Esophagus mucosa (tissue), 1 donor: ENCODE results near the gene IPP. TPM values are rescaled to one million over a fixed set of nuclear protein-coding genes. Genes with fewer than 3 reads are reported as not detected.
"Not testable (repeated sequence)": the region's sequence is repeated elsewhere in the genome, so short reads cannot be mapped to it uniquely, and the experiment has no call there.

Experiments used
- ATAC-seq: fragments of 200-7000 bp; cut with Tn5 transposase; one replicate; pipeline ENCODE4 v1.9.1; 2020
- total RNA-seq: library from RNA; stranded (reverse); gene quantifications from one replicate; pipeline ENCODE4 v1.2.4, GENCODE V29; 2023
- donor health status: DM: yes; HTN: yes; CAD: no.

IPP gene
- total RNA-seq, 1 donor from 2014 or later, result 10.4 TPM

GRCh38 chr1:45679123-45679522 lies 71.3 kb downstream of the IPP start:
- ATAC-seq, result peak; percentile 37

- no peak for ATAC-seq
These were observed 72.0 kb downstream of the IPP start for GRCh38 chr1:45678489-45678888.

DNA sequence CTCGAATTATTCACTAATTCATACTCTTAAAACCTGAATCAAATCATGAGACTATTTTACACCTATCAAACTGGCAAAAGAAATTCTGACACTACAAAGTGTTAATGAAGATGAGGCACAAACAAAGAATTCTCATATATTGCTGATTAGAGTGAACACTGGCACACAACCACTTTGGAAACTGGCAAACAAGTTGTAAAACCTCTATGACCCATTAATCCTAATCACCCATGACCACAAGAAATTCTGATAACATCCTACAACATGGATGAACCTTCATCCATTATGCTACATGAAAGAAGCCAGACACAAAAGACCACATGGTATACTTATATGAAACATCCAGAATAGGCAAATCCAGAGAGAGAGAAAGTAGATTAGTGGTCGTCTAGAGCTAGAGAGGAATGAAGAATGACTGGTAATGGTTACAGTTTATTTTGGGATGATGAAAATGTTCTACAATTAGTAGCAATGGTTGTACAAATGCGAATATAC lies 72.7 kb downstream of the IPP start:
- no peak for ATAC-seq

DNA sequence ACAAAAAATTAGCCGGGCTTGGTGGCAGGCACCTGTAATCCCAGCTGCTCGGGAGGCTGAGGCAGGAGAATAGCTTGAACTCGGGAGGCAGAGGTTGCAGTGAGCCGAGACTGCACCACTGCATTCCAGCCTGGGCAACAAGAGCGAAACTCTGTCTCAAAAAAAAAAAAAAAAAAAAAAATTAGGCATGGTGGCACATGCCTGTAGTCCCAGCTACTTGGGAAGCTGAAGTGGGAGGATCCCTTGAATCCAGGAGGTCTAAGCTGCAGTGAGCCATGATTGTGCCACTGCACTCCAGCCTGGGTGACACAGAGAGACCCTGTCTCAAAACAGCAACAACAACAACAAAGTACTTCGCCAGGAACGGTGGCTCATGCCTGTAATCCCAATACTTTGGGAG lies 73.9 kb downstream of the IPP start:
- not testable (repeated sequence) for ATAC-seq

DNA sequence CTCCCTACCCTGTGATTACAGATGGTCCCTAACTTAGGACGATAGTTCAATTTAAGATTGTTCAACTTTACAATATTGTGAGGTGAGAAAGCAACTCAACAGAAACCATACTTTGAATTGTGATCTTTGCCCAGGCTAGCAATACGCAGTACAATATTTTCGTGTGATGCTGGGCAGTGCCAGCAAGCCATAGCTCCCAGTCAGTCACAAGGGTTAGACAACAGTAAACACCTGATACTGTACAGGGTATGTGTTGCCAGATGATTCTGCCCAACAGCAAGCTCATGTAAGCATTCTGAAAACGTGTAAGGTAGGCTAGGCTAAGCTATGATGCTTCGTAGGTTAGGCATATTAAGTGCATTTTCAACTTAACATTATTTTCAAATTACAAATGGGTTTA lies 76.0 kb downstream of the IPP start:
- no peak for ATAC-seq

GRCh38 chr1:45673956-45674355 lies 76.5 kb downstream of the IPP start:
- ATAC-seq, result no peak

DNA sequence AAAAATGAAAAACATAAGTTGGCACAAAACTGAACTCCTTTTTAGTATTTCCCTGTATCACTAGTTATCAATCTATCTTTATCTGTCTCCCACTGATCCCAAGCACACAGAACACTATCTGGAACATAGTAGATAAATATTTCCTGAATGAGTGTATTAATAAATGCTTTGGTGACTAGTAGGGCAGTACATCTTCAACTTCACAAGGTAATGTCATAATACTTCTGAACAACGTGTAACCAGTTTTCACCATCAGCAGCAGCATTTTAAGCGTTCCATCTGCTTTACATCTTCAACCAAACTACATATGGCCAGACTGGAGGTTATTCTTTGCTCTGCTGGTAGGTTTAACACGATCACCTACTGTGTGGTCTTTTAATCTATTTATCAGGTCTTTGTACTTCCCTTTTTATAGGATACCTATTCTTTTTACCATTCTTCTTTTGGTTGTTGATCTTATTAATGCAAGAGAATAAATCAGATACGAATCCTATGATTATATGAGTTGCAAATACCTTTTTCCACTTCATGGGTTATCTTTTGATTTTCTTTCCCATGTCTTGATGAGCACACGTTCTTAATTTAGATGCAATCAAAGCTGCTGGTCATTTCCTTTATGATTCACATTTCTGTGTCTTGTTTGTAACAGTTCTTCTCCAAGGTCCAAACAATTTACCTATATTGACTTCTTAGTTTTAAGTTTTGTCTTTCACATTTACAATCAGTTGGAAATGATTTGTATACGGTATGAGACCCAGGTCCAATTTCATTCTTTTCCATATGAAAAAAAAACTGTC lies 80.4 kb downstream of the IPP start:
- ATAC-seq, result no peak

- ATAC-seq, result no peak
These were observed 81.1 kb downstream of the IPP start for GRCh38 chr1:45669379-45669778.

DNA sequence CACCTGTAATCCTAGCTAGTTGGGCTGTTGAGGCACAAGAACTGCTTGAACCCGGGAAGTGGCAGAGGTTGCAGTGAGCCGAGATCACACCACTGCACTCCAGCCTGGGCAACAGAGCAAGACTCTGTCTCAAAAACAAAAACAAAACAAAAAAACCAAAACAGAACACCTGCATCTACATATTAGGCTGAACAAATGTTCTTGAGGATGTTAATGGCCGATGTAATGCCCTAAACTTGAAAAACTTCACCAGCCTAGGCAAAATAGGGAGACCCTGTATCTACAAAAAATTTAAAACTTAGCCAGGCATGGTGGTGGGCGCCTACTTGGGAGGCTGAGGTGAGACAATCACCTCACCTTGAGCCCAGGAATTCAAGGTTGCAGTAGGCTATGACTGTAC lies 81.9 kb downstream of the IPP start:
- ATAC-seq, result no peak

DNA sequence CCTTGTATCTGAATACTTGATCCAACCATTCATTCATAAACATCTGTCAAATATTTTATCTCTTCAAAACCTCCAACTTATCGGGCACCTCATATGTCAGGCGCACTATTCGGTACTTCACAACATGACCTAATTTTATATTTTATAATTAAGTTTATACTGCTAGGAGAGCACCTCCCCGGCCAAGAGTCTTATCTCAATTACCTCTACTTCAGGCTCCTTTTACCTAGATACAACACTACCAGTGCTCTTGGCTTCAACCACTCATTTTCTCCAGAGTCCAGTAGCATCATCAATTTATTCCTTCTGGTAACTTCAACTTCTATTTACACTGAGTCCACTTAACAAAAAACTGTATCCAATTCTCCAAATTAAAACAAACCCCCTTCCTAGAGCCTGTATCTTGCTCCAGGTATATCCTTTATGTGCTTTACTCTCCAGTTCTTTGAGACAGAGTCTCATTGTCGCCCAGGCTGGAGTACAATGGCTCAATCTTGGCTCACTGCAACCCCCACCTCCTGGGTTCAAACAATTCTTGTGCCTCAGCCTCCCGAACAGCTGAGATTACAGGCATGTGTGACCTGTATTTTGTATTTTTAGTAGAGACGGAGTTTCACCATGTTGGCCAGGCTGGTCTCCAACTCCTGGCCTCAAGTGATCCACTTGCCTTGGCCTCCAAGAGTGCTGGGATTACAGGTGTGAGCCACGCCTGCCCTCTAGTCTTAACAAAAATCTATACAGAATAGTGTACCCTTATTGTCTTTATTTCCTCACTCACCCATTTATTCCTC lies 82.9 kb downstream of the IPP start:
- no peak for ATAC-seq

GRCh38 chr1:45666836-45667235 lies 83.6 kb downstream of the IPP start:
- no peak for ATAC-seq

- no peak for ATAC-seq
These were observed 90.1 kb downstream of the IPP start for GRCh38 chr1:45660336-45660735.

GRCh38 chr1:45659222-45659621 lies 91.2 kb downstream of the IPP start:
- no peak for ATAC-seq

- no peak for ATAC-seq
These were observed 92.3 kb downstream of the IPP start for GRCh38 chr1:45658171-45658570.

DNA sequence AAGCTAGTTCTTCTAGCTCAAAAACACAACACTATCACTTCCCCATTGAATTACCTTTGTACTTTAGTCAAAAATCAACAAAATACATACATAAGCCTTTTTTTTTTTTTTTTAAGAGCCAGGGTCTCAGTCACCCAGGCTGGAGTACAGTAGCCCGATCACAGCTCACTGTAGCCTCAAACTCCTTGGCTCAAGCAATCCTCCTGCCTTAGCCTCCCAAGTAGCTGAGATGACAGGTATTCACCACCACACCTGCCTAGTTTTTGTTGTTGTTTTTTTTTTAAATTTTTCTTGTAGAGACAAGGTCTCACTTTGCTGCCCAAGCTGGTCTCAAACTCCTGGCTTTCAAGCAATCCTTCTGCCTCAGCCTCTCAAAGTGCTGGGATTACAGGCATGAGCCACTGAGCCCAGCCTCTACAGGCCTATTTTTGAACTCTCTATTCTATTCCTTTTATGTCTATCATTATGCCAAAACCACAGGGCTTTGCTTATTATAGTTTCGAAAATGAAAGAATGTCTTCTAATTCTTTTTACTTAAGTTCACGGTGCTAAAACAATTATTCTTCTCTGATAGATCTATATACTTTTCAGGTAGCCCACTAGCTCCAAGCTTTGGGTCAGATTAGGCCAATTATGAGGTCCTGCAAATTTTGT lies 93.8 kb downstream of the IPP start:
- ATAC-seq, result no peak

DNA sequence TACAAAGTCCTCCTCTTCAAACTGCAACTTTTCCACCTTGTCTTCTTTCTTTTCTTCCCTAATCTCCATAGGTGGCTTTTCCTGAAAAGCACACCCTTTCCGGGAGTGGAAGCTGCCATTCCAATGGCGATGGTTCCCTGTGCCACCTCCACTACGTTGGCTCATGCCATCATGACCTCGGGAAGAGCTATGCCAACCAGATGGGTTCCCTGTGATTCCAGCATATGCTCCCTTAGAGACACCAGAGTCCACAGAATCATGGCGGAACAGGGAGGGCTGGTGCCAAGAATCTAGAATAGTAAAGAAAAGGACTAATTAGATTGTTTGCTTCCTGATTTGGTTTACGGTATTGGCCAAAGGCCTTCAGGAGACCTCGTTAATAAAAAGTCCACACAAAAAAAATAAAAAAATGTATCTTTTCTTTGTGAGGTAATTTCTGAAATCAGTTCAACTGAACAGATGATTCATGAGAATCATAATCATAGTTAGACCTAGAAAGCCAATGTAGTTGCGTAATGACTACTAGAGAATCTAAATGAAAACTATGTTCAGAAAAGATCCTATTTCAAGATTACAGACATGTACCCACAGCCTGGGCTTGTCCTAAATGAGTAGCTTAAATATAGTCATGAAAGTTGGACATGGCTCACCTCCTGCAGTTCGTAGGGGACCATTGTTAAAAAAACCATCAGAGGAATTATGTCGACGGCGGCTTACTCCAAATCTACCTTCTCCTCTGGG lies 95.7 kb downstream of the IPP start:
- ATAC-seq, result peak; percentile 52

Other genes starting within 250 kb of the IPP start
- gene PRDX1, start 228.8 kb downstream of the IPP start, total RNA-seq, result 794 TPM
- gene AKR1A1, start 199.8 kb downstream of the IPP start, total RNA-seq, result 223 TPM
- gene NASP, start 166.6 kb downstream of the IPP start, total RNA-seq, result 49.9 TPM
- 2.5 TPM for gene CCDC17, start 126.6 kb downstream of the IPP start, total RNA-seq
- 95.3 TPM for gene GPBP1L1, start 64.1 kb downstream of the IPP start, total RNA-seq
- 22.6 TPM for gene TMEM69, start 62.5 kb downstream of the IPP start, total RNA-seq
- gene MAST2, start 53.0 kb upstream of the IPP start, total RNA-seq, result 8.4 TPM